HG03442 (cell line): ENCODE results near the gene FCER1G.

Experiments used
- ATAC-seq: cut with Tn5 transposase; IDR thresholded peaks from one replicate; pipeline ENCODE4 v1.9.1; 2021; ENCODE audit warnings: mild to moderate bottlenecking, moderate library complexity; ENCODE audit not compliant: unreplicated experiment

Gene FCER1G

GRCh38 chr1:161187311-161187710 is 27.8 kb upstream of the FCER1G start:
- no peak for ATAC-seq

GRCh38 chr1:161188381-161188780 is 26.7 kb upstream of the FCER1G start:
- no peak for ATAC-seq

- no peak for ATAC-seq
These were observed 26.1 kb upstream of the FCER1G start for GRCh38 chr1:161189036-161189435.

GRCh38 chr1:161190962-161191521 is 24.1 kb upstream of the FCER1G start:
- ATAC-seq, result no peak

GRCh38 chr1:161191971-161192370 is 23.1 kb upstream of the FCER1G start:
- no peak for ATAC-seq

GRCh38 chr1:161192476-161193465 is 22.3 kb upstream of the FCER1G start:
- peak; percentile 72 for ATAC-seq

GRCh38 chr1:161193561-161194235 is 21.4 kb upstream of the FCER1G start:
- no peak for ATAC-seq

GRCh38 chr1:161195171-161195570 is 19.9 kb upstream of the FCER1G start:
- no peak for ATAC-seq

- ATAC-seq, result no peak
These were observed 19.0 kb upstream of the FCER1G start for GRCh38 chr1:161196111-161196510.

- no peak for ATAC-seq
These were observed 18.3 kb upstream of the FCER1G start for GRCh38 chr1:161196521-161197451.

- no peak for ATAC-seq
These were observed 17.4 kb upstream of the FCER1G start for GRCh38 chr1:161197560-161198193.

GRCh38 chr1:161198194-161198896 is 16.8 kb upstream of the FCER1G start:
- no peak for ATAC-seq

- no peak for ATAC-seq
These were observed 16.1 kb upstream of the FCER1G start, which contains the start of gene ADAMTS4 for GRCh38 chr1:161198897-161199431. ADAMTS4 (minus strand) TSS chr1:161199054; CDS start chr1:161198627, 427 bp downstream.

- ATAC-seq, result no peak
These were observed 15.5 kb upstream of the FCER1G start for GRCh38 chr1:161199506-161200139.

GRCh38 chr1:161200421-161200991 is 14.6 kb upstream of the FCER1G start:
- no peak for ATAC-seq

GRCh38 chr1:161200992-161201835 is 13.9 kb upstream of the FCER1G start:
- ATAC-seq, result no peak
